CD4-positive, alpha-beta T cell treated with Interleukin-15 for 4 hours (primary cell): ENCODE measurements around the gene PIP5K1A.

Source experiments
- DNase-seq: peaks from one replicate; pipeline ENCODE4 v3.0.0-alpha.2; 2020; ENCODE audit warnings: low spot score

PIP5K1A gene

GRCh38 chr1:151289080-151289935 is 91.0 kb downstream of the PIP5K1A start:
- no peak for DNase-seq

- no peak for DNase-seq
Observed at GRCh38 chr1:151289991-151290708, 91.8 kb downstream of the PIP5K1A start.

- DNase-seq = no peak
Observed at GRCh38 chr1:151290709-151291303, 92.5 kb downstream of the PIP5K1A start.

- DNase-seq = no peak
Observed at GRCh38 chr1:151292207-151293030, 94.1 kb downstream of the PIP5K1A start.

- no peak for DNase-seq
Observed at GRCh38 chr1:151293093-151293492, 94.7 kb downstream of the PIP5K1A start.

- no peak for DNase-seq
Observed at GRCh38 chr1:151294742-151295462, 96.5 kb downstream of the PIP5K1A start.
